DMS53 treated with DMSO at 0.1 percent for 48 hours (cell line): ENCODE results near the gene DNASE1L2.

Experiments
- DNase-seq: peaks from one replicate; lab custom pipeline; 2025; ENCODE audit not compliant: unreplicated experiment; lab: John Stamatoyannopoulos, UW

The DNASE1L2 gene

GRCh38 chr16:2223221-2223941, 12.9 kb upstream of the DNASE1L2 start, which contains the start of gene E4F1:
Gene E4F1 (plus strand): TSS chr16:2223591. CDS start chr16:2223614, 23 bp downstream.
- peak; percentile 96 for DNase-seq

- peak; percentile 14 for DNase-seq
These were observed 12.2 kb upstream of the DNASE1L2 start for GRCh38 chr16:2223942-2224486.

- peak; percentile 33 for DNase-seq
These were observed 9.9 kb upstream of the DNASE1L2 start for GRCh38 chr16:2226245-2226793.

GRCh38 chr16:2226918-2227317, 9.3 kb upstream of the DNASE1L2 start:
- no peak for DNase-seq

- DNase-seq, result no peak
These were observed 8.0 kb upstream of the DNASE1L2 start for GRCh38 chr16:2228161-2228824.

- no peak for DNase-seq
These were observed 7.2 kb upstream of the DNASE1L2 start for GRCh38 chr16:2229091-2229490.

- no peak for DNase-seq
These were observed 6.5 kb upstream of the DNASE1L2 start for GRCh38 chr16:2229632-2230250.

- peak; percentile 29 for DNase-seq
These were observed 5.9 kb upstream of the DNASE1L2 start for GRCh38 chr16:2230376-2230775.

- peak; percentile 70 for DNase-seq
These were observed 5.0 kb upstream of the DNASE1L2 start for GRCh38 chr16:2231016-2231931.

GRCh38 chr16:2232094-2232990, 3.9 kb upstream of the DNASE1L2 start:
- no peak for DNase-seq

GRCh38 chr16:2233046-2233775, 3.0 kb upstream of the DNASE1L2 start:
- DNase-seq, result no peak

GRCh38 chr16:2233872-2234812, 2.1 kb upstream of the DNASE1L2 start:
- peak; percentile 60 for DNase-seq

GRCh38 chr16:2234813-2235170, 1.5 kb upstream of the DNASE1L2 start:
- DNase-seq, result no peak

- no peak for DNase-seq
These were observed 1.0 kb upstream of the DNASE1L2 start for GRCh38 chr16:2235234-2235651.

GRCh38 chr16:2235695-2236336, 428 bp upstream of the DNASE1L2 start:
- DNase-seq, result no peak

- no peak for DNase-seq
These were observed 848 bp downstream of the DNASE1L2 start for GRCh38 chr16:2237102-2237482.

GRCh38 chr16:2237493-2238149, 1.4 kb downstream of the DNASE1L2 start:
- no peak for DNase-seq
